HUDEP-2 (cell line): ENCODE data around the gene CHODL.

Source experiments
- DNase-seq, 76 experiments: peaks; one replicate each; lab custom pipeline; 2025; ENCODE audit not compliant: unreplicated experiment in 76 of 76; lab: John Stamatoyannopoulos, UW

CHODL gene

GRCh38 chr21:18244671-18245463 is at the start of gene CHODL:
Gene CHODL, plus strand, starts transcription at chr21:18244833. Its CDS starts 391 bp downstream, at chr21:18245224.
- DNase-seq, result no peak

GRCh38 chr21:18204931-18205330 is 39.7 kb upstream of the CHODL start:
- peak in 10 of 76 experiments; percentile 7 to 52 (median 22) for DNase-seq

GRCh38 chr21:18218331-18218730 is 26.3 kb upstream of the CHODL start:
- DNase-seq, result no peak

- DNase-seq, result no peak
These were observed 24.1 kb upstream of the CHODL start for GRCh38 chr21:18220498-18220897.

GRCh38 chr21:18222346-18222745 is 22.3 kb upstream of the CHODL start:
- DNase-seq, result no peak

GRCh38 chr21:18228060-18228739 is 16.4 kb upstream of the CHODL start:
- no peak for DNase-seq

GRCh38 chr21:18235545-18235944 is 9.1 kb upstream of the CHODL start:
- DNase-seq, result no peak

- no peak for DNase-seq
These were observed 883 bp downstream of the CHODL start for GRCh38 chr21:18245464-18245967.

GRCh38 chr21:18248171-18248570 is 3.5 kb downstream of the CHODL start:
- no peak for DNase-seq

GRCh38 chr21:18249672-18250071 is 5.0 kb downstream of the CHODL start:
- DNase-seq, result peak in 2 of 76 experiments; percentile 7 to 10

- DNase-seq, result no peak
These were observed 6.4 kb downstream of the CHODL start for GRCh38 chr21:18251065-18251464.

- DNase-seq, result no peak
These were observed 7.6 kb downstream of the CHODL start for GRCh38 chr21:18252256-18252655.

GRCh38 chr21:18252680-18253079 is 8.0 kb downstream of the CHODL start:
- DNase-seq, result no peak

- DNase-seq, result no peak
These were observed 8.6 kb downstream of the CHODL start for GRCh38 chr21:18253221-18253620.

- DNase-seq, result no peak
These were observed 9.2 kb downstream of the CHODL start for GRCh38 chr21:18253799-18254198.

GRCh38 chr21:18265944-18266343 is 21.3 kb downstream of the CHODL start:
- no peak for DNase-seq

GRCh38 chr21:18267496-18267895 is 22.9 kb downstream of the CHODL start:
- DNase-seq, result no peak

GRCh38 chr21:18268906-18269305 is 24.3 kb downstream of the CHODL start:
- no peak for DNase-seq

- DNase-seq, result no peak
These were observed 25.2 kb downstream of the CHODL start for GRCh38 chr21:18269856-18270255.

GRCh38 chr21:18273400-18273799 is 28.8 kb downstream of the CHODL start:
- no peak for DNase-seq

- DNase-seq, result no peak
These were observed 29.7 kb downstream of the CHODL start for GRCh38 chr21:18274370-18274769.

GRCh38 chr21:18275781-18276180 is 31.1 kb downstream of the CHODL start:
- no peak for DNase-seq
